Posterior vena cava (tissue), 2 donors: ENCODE results near the gene FFAR3. TPM values are rescaled to one million over a fixed set of nuclear protein-coding genes. Genes with fewer than 3 reads are reported as not detected.

ENCODE experiments used
- DNase-seq: peaks from one replicate; pipeline ENCODE4 v3.0.0-alpha.2; 2020; ENCODE audit warnings: low spot score
- intact Hi-C, 2 donors: fragments of 100-400 bp; cut with DNase I; formaldehyde crosslinking; loops; one replicate each; pipeline versions ENCODE4 v1.14.1 to v1.14.2; 2022 to 2023
- total RNA-seq, 2 donors: library from RNA; stranded (reverse); fragmentation: NEBNext Ultra II Directional; extraction: Animal tissue kit (Norgen Biotek cat#: 25700); gene quantifications; one replicate each; pipeline ENCODE4 v1.2.1, GENCODE V29; 2021
- donor health status: DM: yes; HTN: yes; CAD: no.
- donor health status: DM: yes; HTN: yes; CAD: no.

The FFAR3 gene
- total RNA-seq, 2 donors from 2014 or later = 0.14 TPM; not detected in 1

DNA sequence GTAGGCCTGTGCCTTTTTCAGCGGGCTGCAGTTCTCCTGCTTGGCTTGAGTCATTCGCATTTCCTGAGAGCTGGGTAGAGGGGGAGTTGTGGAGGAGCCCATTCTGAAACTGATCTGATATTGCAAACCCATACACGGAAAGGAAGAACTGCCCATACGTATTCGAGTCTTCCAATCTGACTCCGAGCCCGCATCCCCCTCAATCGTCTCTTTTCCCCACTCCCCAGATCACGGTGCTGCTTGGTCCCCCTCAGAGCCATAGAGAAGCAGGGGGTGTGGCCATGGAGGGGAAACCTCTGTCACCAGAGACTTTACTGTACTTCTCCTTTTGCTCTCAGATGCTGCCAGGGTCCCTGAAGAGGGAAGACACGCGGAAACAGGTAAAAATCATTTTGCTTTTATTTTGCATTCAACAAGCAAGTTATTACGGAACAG lies 29.4 kb upstream of the FFAR3 start, which contains the start of gene CD22:
Gene CD22, plus strand, starts transcription at position 337 of the 435 bp plus-strand sequence. CDS start 2,854 bp downstream, outside the sequence.
- no peak for DNase-seq
- intact Hi-C loops = no loop called here

- DNase-seq = no peak
- intact Hi-C loops = no loop called here
Measured at GRCh38 chr19:35329323-35329722, 28.9 kb upstream of the FFAR3 start.

- intact Hi-C loops = no loop called here
- no peak for DNase-seq
Measured at GRCh38 chr19:35330475-35330874, 27.8 kb upstream of the FFAR3 start.

- DNase-seq = no peak
- intact Hi-C loops = no loop called here
Measured at GRCh38 chr19:35331551-35332214, 26.6 kb upstream of the FFAR3 start.

GRCh38 chr19:35332817-35333216 lies 25.4 kb upstream of the FFAR3 start:
- intact Hi-C loops = no loop called here
- no peak for DNase-seq

DNA sequence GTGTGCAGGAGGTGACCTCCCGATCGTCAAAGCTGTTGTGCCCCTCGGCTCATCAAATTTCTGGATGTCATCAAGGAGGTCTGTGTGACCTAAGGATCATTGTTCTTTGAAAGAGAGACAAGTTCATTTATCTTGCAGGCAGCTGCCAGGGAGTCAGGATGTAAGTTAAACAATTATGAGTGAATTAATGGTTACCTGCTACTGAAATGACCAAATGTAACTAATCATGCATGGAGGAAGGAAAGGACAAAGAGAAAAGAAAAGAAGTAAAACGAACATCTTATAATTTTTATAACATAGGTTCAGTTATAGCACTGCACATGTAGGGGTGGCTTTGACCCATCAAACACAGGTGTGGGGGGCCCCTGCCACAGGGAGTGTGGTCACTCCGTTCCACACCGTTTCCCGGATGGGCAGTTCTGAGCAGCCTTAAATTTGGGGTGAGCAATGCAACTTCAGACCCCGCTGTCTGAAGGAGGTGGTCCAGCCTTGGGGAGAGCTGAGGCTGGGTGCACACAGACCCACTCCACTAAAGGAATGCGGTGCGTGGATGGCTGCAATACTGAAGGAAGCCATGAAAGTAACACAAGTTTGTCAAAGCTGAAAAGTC lies 24.0 kb upstream of the FFAR3 start:
- DNase-seq = no peak
- intact Hi-C loops = no loop called here

DNA sequence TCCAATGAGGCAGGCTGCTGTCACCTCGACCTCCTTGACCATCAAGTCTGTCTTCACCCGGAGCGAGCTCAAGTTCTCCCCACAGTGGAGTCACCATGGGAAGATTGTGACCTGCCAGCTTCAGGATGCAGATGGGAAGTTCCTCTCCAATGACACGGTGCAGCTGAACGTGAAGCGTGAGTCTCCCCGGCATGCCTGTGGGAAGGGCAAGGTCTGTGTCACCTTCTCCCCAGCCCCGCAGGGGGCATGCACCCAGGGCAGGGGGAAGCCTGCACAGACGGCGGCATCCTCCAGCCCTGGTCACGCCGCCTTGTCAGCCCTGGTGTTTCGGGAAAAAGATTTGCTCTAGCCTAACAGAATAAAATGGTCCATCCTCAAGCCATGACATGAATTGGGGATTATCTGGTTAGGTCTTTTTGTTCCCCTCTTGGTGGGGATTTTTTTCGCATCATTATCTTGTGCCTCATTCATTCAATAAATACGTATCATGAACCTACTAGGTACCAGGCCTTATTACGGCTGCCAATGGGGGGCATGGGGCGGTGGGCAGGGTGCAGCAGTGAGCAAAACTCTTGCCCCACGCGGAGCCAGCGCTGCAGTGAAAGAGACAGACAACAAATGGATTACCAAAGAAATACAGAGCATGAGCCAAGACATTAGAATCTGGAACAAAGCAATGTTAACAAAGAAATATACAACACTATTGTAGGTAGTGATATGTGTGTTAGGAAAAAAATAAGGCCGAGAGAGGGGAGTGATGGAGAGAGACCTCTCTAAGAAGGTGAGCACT lies 21.9 kb upstream of the FFAR3 start:
- DNase-seq = no peak
- intact Hi-C loops = no loop called here

- intact Hi-C loops = no loop called here
- DNase-seq = no peak
Measured at GRCh38 chr19:35337097-35337983, 20.9 kb upstream of the FFAR3 start.

GRCh38 chr19:35337984-35338296 lies 20.3 kb upstream of the FFAR3 start:
- intact Hi-C loops = no loop called here
- DNase-seq = no peak

DNA sequence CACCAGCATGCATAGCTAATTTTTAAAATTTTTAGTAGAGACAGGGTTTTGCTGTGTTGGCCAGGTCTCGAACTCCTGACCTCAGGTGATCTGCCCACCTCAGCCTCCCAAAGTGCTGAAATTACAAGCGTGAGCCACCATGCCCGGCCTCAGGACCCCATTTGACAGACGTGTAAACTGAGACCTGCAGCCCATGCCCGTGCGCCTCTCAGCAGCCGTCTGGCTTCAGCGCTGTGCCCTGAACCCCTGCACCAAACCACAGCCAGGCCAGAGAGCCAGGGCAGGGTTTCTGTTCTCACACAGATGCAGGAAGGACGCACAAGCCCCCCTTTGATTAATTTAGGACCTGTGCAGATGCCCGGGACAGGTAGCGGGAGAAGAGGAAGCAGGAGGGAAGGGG lies 17.8 kb upstream of the FFAR3 start:
- DNase-seq = no peak
- intact Hi-C loops = no loop called here

GRCh38 chr19:35341006-35341405 lies 17.3 kb upstream of the FFAR3 start:
- intact Hi-C loops = no loop called here
- no peak for DNase-seq

DNA sequence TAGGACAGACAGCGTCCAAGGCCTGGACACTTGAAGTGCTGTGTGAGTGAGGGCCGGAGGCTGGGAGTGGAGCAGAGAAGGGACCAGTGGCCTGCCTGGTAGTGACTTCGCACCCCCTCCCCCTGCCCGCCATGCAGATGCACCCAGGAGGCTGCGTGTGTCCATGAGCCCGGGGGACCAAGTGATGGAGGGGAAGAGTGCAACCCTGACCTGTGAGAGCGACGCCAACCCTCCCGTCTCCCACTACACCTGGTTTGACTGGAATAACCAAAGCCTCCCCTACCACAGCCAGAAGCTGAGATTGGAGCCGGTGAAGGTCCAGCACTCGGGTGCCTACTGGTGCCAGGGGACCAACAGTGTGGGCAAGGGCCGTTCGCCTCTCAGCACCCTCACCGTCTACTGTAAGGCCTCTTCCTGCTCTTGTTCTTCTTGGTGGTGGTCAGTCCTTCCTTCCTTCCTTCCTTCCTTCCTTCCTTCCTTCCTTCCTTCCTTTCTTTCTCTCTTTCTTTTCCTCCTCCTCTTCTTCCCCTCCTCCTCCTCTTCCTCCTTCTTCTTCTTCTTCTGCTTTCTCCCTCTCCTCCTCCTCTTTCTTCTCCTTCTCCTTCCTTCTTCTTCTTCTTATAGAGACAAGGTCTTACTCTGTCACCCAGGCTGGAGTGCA lies 16.6 kb upstream of the FFAR3 start:
- intact Hi-C loops = no loop called here
- DNase-seq = peak; percentile 23

DNA sequence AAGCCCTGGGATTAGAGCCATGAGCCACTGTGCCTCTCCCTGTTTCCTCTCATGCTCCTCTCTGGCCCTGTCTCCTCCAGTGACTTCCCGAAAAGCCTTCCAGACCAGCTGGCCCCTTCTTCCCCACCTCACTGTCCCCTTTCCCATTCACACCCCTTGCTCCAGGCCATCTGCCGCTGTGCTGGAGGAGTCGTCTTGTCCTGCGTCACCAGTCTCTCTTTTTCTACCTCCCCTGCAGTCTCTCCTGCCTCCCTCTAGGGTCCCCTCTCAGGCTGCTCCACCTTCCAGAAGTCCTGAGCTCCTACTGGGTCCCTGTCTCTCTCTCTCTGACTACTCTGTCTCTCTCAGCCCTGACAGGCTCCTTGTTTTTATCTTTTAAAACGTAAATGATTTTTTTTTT lies 15.8 kb upstream of the FFAR3 start:
- peak; percentile 59 for DNase-seq
- intact Hi-C loops = no loop called here

DNA sequence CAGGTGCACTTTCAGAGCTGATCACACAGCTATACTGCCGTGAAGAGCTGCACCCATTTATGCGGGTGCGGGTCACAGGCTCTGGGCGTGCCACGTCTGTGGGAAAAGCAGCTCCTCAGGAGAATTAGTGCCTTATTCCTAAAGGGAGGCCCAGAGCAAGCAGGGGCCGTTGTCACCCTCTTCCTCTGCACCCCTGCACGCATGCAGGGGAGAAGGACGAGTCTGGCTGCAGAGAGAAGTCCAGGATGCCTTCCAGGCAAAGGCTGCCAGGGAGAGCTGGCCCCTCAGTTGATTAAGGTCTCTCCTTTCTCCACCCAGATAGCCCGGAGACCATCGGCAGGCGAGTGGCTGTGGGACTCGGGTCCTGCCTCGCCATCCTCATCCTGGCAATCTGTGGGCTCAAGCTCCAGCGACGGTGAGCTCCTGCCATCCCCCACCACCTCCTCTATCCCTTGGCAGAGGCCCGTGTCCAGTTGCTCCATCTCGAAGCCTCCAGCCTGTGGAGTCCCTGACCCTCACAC lies 13.7 kb upstream of the FFAR3 start:
- DNase-seq = peak; percentile 53
- intact Hi-C loops = no loop called here

DNA sequence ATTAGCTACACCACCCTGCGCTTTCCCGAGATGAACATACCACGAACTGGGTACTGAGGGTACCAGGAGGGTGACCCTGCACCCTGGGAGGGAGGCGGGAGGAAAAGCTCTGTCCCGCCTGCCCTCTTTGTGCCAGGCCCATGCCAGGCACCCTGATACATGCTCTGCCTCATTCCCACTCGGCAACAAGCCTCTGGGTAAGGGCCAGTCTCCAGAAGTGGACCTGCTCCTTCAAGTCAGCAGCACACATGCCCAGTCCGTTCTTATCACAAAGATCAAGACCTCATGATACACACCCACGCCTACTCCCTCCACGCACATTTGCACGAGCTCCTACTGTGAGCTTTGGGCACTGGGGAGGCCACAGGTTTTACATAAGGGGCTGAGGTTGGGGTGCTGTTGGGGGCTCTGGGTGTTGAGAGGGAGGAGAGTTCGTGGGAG lies 12.6 kb upstream of the FFAR3 start:
- intact Hi-C loops = no loop called here
- no peak for DNase-seq

- peak; percentile 83 for DNase-seq
- intact Hi-C loops = no loop called here
Measured at GRCh38 chr19:35346193-35347052, 11.8 kb upstream of the FFAR3 start.

GRCh38 chr19:35347171-35347929 lies 10.9 kb upstream of the FFAR3 start, which contains the start of gene FFAR1:
FFAR1 (plus strand) TSS chr19:35347902; CDS start chr19:35351552, 3,650 bp downstream.
- DNase-seq = peak; percentile 62
- intact Hi-C loops = no loop called here
